Prostate gland (tissue), 2 donors: ENCODE measurements around the gene RPL34.

Experiments used
- POLR2AphosphoS5 ChIP-seq: sonication (generic); formaldehyde crosslinking; IDR thresholded peaks from one replicate; pipeline ENCODE4 v1.6.1; 2017; ENCODE audit warnings: antibody characterized with exemption
- TF ChIP-seq, protein P1 (sequence below), 4 experiments: fragments of 200-600 bp in 2 of 4; fragments of 450-650 bp in 2 of 4; sonication (generic) in 2 of 4; IDR thresholded peaks; 1 replicate in 3 of 4; 2 replicates in 1 of 4; pipeline ENCODE4 v1.5.1; 2016 to 2019; ENCODE audit warnings: antibody characterized with exemption in 4 of 4, mild to moderate bottlenecking in 2 of 4, moderate library complexity in 2 of 4

DNA sequence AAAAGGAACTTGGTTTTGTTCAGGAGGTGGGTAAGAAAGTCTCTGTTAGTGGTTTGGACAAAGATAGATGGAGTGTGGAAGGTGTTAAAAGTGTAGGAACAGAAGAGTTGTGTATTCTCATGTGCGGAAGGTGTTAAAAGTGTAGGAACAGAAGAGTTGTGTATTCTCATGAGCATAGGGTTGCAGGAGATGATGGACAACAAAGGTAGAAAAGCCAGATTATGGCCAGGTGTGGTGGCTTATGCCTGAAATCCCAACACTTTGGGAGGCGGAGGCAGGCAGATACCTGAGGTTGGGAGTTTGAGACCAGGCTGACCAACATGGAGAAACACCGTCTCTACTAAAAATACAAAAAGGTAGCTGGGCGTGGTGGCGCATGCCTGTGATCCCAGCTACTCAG lies 2.5 kb downstream of the RPL34 start:
- TF ChIP-seq, protein P1, sequence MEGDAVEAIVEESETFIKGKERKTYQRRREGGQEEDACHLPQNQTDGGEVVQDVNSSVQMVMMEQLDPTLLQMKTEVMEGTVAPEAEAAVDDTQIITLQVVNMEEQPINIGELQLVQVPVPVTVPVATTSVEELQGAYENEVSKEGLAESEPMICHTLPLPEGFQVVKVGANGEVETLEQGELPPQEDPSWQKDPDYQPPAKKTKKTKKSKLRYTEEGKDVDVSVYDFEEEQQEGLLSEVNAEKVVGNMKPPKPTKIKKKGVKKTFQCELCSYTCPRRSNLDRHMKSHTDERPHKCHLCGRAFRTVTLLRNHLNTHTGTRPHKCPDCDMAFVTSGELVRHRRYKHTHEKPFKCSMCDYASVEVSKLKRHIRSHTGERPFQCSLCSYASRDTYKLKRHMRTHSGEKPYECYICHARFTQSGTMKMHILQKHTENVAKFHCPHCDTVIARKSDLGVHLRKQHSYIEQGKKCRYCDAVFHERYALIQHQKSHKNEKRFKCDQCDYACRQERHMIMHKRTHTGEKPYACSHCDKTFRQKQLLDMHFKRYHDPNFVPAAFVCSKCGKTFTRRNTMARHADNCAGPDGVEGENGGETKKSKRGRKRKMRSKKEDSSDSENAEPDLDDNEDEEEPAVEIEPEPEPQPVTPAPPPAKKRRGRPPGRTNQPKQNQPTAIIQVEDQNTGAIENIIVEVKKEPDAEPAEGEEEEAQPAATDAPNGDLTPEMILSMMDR (IDR thresholded peaks at IDR 0.05): no peak
- no peak for TF ChIP-seq POLR2AphosphoS5
